GM12878 (cell line): ENCODE data around the gene BUB3. TPM values are rescaled to one million over a fixed set of nuclear protein-coding genes. Genes with fewer than 3 reads are reported as not detected.

Source experiments
- CBFB ChIP-seq: IDR thresholded peaks from 2 replicates; pipeline ENCODE4 v1.6.1; 2016; ENCODE audit warnings: antibody characterized with exemption, low read depth
- CUX1 ChIP-seq: IDR thresholded peaks from 2 replicates; pipeline ENCODE4 v1.6.1; 2012; ENCODE audit warnings: improper control_type of control experiment, low read depth, low read length; ENCODE audit not compliant: insufficient replicate concordance
- DPF2 ChIP-seq: fragments of 450-650 bp; IDR thresholded peaks from 2 replicates; pipeline ENCODE4 v1.6.1; 2017; ENCODE audit warnings: mild to moderate bottlenecking
- HDGF ChIP-seq: fragments of 450-650 bp; IDR thresholded peaks from 2 replicates; pipeline ENCODE4 v1.6.1; 2016; ENCODE audit warnings: antibody characterized with exemption
- KLF5 ChIP-seq: fragments of 450-650 bp; IDR thresholded peaks from 2 replicates; pipeline ENCODE4 v1.6.1; 2014; ENCODE audit warnings: mild to moderate bottlenecking; ENCODE audit not compliant: partially characterized antibody
- NFYB ChIP-seq: IDR thresholded peaks from 2 replicates; pipeline ENCODE4 v1.6.1; 2011; ENCODE audit warnings: low read depth, mild to moderate bottlenecking, low read length, improper control_type of control experiment, moderate library complexity; ENCODE audit not compliant: insufficient read depth
- POU2F2 ChIP-seq: IDR thresholded peaks from 3 replicates; pipeline ENCODE4 v1.6.1; 2011; ENCODE audit warnings: low read depth, mild to moderate bottlenecking, low read length, borderline replicate concordance
- SPI1 ChIP-seq: IDR thresholded peaks from 2 replicates; pipeline ENCODE4 v1.6.1; 2011; ENCODE audit warnings: low read depth, mild to moderate bottlenecking, low read length, moderate library complexity, borderline replicate concordance; ENCODE audit not compliant: insufficient read depth
- TCF3 ChIP-seq: IDR thresholded peaks from 2 replicates; pipeline ENCODE4 v1.6.1; 2012; ENCODE audit warnings: low read depth, mild to moderate bottlenecking, low read length, borderline replicate concordance; ENCODE audit not compliant: insufficient read depth
- ZNF207 ChIP-seq: fragments of 450-650 bp; IDR thresholded peaks from 2 replicates; pipeline ENCODE4 v1.6.1; 2014; ENCODE audit warnings: antibody characterized with exemption, mild to moderate bottlenecking, borderline replicate concordance
- polyA plus RNA-seq, 11 experiments: library from polyadenylated mRNA; depleted of rRNA in 4 of 11; unstranded in 6 of 11; stranded (reverse) in 5 of 11; fragments of >200 nt; fragmentation: Nextera tagmentation in 4 of 11; fragmentation: Illumina TruSeq in 1 of 11; extraction: Ambion mirVana in 4 of 11; extraction: Trizol in 1 of 11; gene quantifications; 1 replicate in 1 of 11; 2 replicates in 10 of 11; pipeline versions ENCODE4 v1.2.1 to v1.2.3, GENCODE V29; 2011 to 2016; ENCODE audit warnings: inconsistent platforms in 2 of 11, missing spikeins in 2 of 11, low read depth in 1 of 11
- total RNA-seq, 4 experiments: library from RNA; depleted of rRNA in 3 of 4; stranded (reverse); fragments of >200 nt in 3 of 4; fragmentation: Illumina TruSeq in 1 of 4; extraction: Trizol in 1 of 4; gene quantifications; 2 replicates each; pipeline versions ENCODE4 v1.2.1 to v1.2.3, GENCODE V29; 2013 to 2021
- TF ChIP-seq, protein P1 (sequence below): fragments of 450-650 bp; IDR thresholded peaks from 2 replicates; pipeline ENCODE4 v1.6.1; 2014; ENCODE audit warnings: mild to moderate bottlenecking
- TF ChIP-seq, protein P2 (sequence below): IDR thresholded peaks from 2 replicates; pipeline ENCODE4 v1.6.1; 2012; ENCODE audit warnings: low read depth, low read length, improper control_type of control experiment

BUB3 gene
- total and polyA plus RNA-seq, 10 of the 15 experiments (the other 5 are each of a cell fraction or from before 2014, with no cell fraction given), result 260 to 1,126 (median 441) TPM

DNA sequence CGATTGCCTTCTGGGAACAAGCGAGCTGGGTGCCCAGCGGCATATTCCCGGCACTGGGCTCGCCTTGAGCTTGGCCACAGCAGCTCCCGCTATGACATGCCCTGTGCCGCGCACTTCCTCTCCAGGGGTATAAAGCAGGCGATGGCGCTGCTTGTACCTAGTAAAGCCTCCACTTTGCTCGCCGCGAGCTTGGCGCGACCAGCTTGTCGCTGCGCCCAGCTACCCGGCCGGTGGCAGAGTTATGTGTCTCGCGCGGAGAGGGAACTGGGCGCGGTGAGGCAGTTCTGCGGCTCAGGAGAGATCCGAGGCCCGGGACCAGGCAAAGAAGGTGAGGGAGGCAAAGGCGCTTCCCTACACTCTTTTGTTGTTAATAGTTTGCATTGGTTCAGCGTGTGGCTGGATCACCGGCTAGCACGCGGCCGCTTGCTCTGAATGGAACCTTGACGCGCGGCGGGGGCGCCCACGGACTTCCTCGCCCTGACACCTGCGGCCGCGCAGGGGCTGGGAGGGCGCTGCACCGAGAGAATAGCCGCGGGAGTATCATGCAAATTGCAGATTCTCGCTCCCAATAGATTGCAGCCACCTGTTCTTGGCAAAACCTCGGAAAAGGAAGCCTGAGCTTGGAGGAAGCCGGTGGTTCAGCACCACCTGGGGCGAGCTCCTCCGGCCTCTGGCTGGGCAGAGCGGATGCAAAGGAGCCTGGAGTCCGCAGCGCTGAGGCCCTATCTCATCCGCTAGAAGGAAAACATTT is 3.0 kb upstream of the BUB3 start (continued):
- 0 out of 2 replicates have a peak, but pooled peaks have one; percentile 60 for TF ChIP-seq TCF3
- 0 out of 2 replicates have a peak, but pooled peaks have one; percentile 50 for TF ChIP-seq NFYB
- TF ChIP-seq SPI1, result peak; percentile 62
- no peak for TF ChIP-seq ZNF207
- TF ChIP-seq, protein P1, sequence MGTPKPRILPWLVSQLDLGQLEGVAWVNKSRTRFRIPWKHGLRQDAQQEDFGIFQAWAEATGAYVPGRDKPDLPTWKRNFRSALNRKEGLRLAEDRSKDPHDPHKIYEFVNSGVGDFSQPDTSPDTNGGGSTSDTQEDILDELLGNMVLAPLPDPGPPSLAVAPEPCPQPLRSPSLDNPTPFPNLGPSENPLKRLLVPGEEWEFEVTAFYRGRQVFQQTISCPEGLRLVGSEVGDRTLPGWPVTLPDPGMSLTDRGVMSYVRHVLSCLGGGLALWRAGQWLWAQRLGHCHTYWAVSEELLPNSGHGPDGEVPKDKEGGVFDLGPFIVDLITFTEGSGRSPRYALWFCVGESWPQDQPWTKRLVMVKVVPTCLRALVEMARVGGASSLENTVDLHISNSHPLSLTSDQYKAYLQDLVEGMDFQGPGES, result no peak
- TF ChIP-seq DPF2, result no peak
- no peak for TF ChIP-seq CBFB
- TF ChIP-seq KLF5, result no peak
- TF ChIP-seq CUX1, result no peak
- peak; percentile 33; the same call in 1 of the 3 replicates for TF ChIP-seq POU2F2
- TF ChIP-seq, protein P2, sequence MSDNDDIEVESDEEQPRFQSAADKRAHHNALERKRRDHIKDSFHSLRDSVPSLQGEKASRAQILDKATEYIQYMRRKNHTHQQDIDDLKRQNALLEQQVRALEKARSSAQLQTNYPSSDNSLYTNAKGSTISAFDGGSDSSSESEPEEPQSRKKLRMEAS, result peak; percentile 70; the same call in 1 of the 2 replicates
- no peak for TF ChIP-seq HDGF
